Occipital lobe (tissue), 2 donors: ENCODE results near the gene LIN7A. TPM values are rescaled to one million over a fixed set of nuclear protein-coding genes. Genes with fewer than 3 reads are reported as not detected.
"Not testable (repeated sequence)": the region's sequence is repeated elsewhere in the genome, so short reads cannot be mapped to it uniquely, and the experiment has no call there.

Experiments
- DNase-seq: peaks from one replicate; lab custom pipeline; 2025; lab: John Stamatoyannopoulos, UW
- total RNA-seq: library from RNA; depleted of rRNA; stranded (reverse); fragments of >200 nt; gene quantifications from one replicate; pipeline ENCODE4 v1.2.3, GENCODE V29; 2014

LIN7A gene
- total RNA-seq, 1 donor from 2014 or later = 37.7 TPM

DNA sequence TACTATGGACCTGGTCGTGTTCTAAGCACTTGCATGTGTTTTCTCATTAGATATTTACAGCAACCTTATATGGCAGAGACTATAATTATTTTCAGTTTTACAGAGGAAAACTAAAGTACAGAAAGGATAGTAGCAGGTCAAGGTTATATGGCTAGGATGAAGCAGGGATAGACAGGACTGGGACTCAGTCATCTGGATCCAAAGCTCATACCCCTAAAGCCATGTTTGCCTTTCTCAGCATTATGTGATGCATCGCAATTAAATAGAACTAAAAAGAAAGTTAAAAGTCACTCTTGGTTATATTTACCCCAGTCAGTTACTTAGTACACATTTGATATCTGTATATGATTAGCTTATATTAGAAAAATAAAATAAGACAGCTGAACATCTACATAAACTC, 13.3 kb downstream of the LIN7A start:
- no peak for DNase-seq

DNA sequence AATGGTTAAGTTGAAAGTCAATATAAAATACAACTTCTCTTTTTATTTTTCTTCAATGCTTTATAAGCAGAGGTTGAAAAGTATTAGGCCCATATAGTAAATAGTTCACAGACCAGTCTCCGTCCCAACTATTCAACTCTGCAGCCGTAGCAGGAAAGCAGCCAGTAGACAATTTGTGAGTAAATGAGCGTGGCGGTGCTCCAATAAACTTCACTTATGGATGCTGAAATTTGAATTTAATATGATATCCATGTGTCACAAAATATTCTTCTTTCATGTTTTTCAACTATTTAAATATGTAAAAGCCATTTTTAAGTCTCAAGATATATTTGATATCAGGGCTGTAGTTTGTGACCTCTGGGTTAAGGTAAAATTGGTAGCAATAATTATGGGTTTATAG, 17.7 kb downstream of the LIN7A start:
- no peak for DNase-seq

DNA sequence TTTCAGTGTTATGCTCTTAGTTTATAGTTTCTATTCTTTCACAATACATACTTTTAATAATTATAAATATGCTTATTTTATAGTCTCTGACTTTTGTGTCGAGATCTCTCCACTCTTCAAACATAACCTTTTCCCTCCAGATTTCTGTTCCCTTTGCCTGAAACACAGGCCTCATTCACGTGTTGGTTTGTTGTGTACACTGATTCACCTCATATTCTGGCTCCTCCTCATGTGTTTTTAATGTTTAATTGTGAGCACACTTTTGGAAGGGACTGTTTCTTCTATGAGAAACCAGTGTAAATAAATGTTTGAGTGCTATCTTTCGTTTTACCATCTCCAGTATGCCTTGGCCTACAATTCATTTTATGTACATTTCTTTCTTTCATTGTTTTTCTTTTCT, 20.1 kb downstream of the LIN7A start:
- no peak for DNase-seq

DNA sequence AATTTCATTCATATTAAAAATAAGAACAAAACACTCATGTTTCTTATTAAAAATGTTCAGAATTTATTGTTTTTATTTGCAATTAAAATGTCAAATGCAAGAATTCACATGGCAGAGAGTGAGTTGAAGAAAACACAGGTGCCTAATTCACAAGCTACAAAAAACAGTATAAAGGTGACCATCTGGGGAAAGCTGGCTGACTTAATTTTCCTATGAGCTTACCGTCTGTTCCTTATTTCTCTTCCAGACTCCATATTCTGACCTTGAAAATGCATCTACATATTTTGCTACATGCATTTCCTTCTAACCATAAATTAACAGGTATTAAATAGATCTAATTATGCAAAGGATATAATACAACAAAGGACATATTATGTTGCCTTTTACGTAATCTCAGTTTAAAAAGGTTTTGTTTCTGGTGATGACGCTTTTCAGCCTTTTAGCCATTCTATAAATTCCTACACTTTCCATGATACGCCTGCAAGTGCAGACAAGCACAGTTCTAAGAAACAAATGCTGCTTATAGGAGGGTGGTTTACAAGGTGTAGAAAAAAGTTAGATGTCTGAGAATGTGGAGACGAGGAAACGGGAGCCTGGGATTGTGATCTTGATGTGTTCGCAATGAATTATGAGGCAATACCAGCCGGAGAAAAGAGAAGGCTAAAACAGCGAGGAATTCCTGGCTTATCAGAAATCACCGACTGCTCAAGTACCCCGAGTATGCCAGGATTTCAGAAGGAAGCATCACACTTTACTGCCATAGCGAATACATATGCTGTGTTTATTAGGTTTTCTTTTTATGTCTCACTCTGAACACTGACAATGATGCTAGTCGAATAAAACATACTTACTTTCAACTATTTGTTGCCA, 24.6 kb downstream of the LIN7A start:
- no peak for DNase-seq

DNA sequence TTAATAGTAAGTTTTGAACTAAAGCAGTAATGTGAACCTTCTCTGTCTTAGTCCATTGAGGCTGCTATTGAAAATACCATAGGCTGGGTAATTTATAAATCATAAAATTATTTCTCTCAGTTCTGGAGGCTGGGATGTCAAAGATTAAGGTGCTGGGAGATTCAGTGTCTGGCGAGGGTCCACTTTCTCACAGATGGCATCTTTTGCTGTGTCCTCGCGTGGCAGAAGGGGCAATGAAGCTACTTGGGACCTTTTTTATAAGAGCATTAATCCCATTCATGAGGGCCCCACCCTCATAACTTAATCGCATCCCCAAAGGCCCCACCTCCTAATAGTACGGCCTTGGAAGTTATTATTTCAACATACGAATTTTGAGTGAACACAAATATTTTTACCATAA, 28.4 kb downstream of the LIN7A start:
- no peak for DNase-seq

DNA sequence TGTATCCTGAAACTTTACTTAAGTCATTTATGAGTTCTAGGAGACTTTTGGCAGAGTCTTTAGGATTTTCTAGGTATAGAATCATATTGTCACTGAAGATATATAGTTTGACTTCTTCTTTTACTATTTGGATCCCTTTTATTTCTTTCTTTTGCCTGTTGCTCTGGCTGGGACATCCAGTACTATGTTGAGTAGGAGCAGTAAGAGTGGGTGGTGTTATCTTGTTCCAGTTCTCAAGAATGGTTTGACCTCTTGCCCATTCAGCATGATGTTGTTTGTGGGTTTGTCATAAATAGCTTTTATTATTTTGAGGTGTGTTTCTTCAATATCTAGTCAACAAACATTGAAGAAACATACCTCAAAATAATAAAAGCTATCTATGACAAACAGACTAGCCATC, 35.0 kb downstream of the LIN7A start:
- DNase-seq = no peak

DNA sequence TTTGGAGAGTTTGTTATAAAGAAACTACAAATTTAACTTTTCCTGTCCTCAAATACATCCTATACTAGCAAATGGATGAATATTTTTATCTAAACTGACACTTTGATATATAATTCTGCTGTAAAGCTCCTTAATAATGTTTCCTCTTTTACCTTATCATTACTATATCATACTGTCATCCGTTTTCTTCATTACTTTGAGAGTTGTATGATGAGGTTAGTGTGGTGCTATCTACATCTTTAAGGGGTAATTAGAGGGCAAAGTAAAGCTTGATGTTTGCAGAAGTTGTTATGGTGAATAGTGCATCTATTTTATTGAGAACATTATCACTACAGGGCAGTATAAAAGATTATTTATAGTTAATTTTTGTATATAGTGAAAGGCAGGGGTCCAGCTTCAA, 36.1 kb downstream of the LIN7A start:
- no peak for DNase-seq

DNA sequence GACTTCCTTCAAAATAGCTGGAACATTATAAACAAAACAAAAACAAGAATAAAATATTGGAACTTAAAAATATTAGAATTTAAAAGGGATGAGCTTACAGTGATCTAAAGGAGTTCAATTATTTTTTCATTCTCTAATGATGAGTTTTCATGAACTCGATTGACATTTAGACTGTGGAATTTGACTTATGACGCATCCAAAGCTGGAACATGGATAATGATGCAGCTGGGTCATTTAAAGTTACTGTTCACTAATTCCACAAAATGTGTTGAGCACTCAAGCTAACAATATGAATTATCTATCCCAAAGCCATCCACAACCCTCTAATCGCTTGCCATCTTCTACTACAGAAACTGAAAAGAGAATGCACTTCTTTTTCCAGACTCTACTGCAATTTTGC, 42.5 kb downstream of the LIN7A start:
- DNase-seq = no peak

DNA sequence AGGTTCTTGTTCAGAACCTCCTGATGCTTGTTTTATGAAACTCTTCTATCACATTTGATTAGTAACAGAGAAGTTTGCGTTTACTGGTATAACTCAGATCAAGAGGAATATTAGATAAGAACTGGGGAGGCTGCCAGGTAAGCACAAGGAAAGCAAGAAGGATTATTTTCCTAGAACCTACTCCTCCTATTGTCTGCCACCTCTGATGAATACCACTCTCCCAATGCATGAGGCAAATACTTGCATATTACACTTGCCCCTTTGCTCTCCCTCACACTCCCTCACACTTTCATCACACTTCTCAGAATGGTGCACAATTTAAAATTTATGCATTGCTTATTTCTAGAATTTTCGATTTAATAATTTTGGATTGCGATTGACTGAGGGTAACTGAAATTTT, 43.6 kb downstream of the LIN7A start:
- no peak for DNase-seq

DNA sequence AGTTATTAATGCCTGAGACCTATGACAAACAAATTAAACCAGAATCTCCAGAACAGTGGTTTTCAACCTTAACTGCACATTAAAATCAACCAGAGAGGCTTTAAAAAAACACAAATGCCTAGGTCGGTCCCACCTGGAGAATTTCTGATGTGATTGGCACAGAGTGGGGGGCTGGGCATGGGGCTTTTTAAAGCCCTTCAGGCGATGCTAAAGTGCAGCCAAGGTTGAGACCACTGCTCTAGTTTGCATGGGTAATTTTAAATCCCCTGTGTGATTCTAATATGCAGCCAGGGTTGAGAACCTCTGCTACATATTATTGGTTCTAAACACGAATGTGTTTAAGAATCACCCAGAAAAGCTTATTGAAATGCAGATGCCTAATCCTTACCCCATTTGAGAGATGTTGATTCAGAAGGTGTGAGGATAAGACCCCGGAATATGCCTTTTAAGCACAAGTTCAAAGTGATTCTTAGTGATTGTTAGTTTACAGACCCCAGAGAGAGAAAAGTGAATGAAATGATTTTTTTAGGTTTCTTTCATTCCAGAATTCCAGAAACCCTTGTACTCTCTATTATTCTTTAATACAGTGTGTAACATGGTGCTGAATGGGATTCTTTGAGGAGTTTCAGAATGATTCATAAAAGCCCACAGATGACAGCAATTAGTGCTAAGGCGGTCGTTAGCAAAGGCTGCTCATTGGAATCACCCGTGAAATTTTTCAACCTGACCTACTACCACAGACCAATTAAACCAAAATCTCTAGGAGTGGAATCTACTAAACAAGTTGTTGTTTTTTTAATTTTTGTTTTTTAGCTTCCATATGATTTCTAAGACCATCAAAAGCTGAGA, 44.9 kb downstream of the LIN7A start:
- DNase-seq = no peak

DNA sequence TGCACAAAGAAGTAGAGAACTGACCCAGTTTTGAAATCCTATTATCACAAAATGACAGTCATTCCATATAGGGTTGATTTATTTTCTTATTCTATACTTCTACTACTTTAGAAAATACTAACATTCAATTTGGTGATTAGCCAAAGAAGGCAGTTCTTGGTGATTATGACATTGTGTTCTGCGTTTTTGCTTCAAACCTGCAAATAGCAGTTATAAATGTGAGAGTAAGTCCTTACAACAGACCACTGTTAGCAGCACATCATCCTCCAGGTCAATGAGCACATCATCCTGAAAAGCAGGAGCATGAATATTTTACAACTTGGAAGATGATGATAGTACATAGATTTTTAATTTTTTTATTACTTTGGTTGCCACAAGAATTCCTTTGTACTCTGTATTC, 53.1 kb downstream of the LIN7A start:
- DNase-seq = no peak

DNA sequence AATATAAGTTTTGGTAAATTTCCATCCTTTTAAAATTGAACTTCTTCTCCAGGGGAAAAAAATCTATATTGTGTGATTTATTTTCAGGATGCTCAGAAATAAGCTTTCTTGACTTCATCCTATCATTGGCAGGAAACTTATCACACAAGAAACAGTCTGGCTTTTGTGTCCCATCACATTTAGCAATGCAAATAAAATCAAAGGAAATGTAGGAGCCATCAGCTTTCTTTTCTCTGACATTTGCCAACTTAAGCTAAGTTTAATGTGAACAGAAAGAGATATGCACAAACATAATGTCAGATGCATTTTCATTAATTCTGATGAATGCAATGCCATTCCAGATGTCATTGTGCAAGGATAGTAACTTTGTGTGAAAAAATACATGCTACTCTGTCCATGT, 56.6 kb downstream of the LIN7A start:
- DNase-seq = no peak

DNA sequence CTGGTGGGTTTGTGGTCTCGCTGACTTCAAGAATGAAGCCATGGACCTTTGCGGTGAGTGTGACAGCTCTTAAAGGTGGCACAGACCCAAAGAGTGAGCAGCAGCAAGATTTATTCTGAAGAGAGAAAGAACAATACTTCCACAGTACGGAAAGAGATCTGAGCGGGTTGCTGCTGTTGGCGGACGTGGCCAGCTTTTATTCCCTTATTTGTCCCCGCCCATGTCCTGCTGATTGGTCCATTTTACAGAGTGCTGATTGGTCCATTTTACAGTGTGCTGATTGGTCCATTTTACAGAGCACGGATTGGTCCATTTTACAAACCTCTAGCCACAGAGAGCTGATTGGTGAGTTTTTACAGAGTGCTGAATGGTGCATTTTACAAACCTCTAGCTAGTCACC, 59.3 kb downstream of the LIN7A start:
- not testable (repeated sequence) for DNase-seq

DNA sequence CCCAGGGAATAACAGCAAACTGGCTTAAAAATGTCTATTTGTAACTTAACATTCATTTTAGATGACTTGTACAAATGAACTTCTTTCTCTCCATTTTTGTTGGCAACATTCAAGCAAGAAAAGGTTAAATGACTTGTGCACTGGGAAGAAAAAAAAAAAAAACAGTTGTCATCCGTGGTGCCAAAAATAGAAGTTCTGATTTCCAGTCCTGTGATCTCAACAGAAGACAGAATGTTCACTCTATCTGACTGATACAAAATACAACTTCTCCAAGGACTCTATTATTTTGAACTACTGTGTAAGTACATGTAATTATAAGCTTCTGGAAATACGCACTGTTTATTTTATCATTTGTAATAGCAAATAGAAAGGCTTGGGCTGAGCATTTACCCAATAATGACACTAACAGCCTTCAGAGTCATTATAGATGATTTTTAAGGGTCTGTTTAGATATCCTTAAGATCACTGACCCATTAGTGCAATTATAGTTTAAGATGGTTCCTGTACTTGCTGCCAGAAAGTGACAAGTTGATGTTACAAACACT, 59.9 kb downstream of the LIN7A start:
- no peak for DNase-seq

DNA sequence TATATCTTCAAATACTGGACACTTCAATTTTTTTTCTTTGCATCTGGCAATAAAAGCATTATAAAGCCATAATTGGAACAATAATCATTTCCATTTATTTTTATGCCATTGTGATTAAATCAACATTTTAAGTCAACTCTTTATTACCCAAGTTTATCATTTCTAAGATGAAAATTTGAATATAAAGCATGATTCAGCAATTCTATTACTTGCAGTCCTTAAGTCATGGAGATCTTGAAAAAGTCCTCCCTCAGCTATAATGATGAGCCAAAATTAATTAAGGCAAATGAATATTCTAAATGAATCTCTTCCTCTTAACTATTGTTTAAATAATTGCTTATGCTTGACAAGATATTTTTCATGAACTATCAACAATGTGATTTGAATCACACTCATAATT, 65.7 kb downstream of the LIN7A start:
- DNase-seq = no peak

DNA sequence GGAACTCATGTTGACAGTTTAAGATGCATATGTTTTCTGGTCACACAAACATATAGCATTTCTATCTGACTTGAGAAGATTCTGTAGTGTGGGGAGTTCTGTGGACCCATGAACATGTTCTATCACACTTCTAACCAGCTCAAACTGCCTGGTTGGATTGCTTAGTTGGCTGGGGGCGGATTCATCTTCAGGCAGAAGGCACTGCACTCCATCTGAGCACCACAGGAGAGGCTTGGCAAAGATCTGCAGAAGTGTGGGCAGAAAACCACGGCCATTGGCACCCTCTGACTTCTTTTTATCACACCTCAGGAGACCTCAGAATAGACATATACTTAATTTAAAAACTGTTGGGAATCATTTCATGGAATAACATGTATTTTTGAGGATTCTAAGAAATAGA, 68.5 kb downstream of the LIN7A start:
- DNase-seq = peak; percentile 21

DNA sequence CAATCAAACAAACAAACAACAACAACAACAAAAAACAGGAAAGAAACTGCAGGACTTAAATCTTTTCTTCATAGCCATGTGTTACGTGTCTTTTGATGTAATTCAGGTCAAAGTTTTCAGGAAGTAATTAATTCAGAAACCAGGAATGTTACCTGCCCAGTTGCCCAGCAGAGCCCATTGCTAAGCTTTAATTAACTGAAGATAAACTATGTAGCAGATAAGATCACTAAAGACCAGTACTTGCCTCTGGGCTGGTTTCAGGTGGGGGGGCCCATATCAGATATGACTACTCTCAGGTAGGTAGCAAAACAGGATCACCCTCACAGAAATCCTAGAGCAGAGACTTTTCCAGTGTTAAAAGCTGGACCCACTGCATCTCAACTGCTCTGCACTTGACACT, 69.2 kb downstream of the LIN7A start:
- no peak for DNase-seq

DNA sequence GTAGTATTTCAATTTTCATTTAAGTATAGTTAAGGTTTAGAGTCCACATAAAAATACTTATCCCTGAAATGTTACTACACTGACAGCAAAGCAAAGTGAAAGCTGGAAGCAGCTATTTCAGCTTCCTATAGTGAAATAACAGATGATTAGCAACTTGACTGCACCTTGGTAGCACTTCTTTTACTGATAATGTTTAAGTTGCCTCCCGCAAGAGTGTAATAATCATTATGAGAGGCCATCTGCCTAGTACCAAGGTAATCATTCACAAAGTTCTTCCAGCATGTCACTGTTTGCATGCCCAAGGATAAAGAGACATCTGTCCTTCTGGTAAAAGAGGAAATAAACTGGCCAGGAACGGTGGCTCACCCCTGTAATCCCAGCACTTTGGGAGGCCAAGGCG, 69.8 kb downstream of the LIN7A start:
- no peak for DNase-seq

DNA sequence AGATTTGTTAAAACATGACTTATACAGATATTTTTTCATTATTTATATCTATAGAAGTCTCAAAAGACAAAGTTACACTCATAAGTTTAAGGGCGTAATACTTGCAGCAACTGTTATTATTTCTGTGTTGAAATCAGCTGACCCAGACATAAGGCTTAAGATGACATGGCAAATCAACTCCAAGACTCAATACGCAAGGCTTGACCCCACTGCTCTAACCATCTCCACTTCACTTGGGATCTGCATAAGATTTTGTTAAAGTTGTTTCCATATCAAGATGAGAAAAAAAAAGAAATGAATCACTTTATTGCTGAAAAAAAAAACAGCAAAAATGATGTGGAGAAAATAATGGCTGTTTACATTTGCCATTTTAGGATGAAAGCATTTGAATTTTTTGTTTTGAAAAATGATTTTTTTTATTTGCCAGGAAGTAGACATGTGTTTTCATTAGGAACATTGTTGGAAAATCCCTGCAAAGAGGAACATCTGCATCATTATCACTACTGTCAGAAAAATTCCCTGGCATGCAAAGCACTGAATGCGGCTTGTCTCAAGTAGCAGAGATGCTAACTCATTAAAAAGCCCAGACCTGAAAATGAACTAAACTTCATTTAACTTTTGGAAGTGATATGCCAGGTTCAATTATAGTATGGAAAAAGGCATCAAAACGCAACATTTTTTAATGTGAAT, 73.5 kb downstream of the LIN7A start:
- no peak for DNase-seq

DNA sequence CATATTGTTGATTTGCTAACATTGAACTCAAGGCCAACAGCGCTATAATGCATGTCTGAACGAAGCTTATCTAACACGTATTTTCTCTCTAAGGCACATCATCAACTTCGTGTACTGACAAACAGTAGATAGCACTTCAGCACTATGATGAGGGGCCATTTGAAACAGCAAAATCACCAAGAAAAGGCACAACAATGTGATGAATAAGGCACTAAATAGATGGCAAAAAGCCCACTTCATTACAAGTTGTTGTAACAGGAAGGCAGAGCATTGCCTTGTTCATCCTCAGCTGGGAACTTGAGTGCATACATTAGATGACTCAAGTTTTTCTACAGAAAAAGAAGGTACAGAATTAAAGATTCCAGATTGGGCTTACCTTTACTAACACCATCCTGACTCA, 75.2 kb downstream of the LIN7A start:
- DNase-seq = no peak

DNA sequence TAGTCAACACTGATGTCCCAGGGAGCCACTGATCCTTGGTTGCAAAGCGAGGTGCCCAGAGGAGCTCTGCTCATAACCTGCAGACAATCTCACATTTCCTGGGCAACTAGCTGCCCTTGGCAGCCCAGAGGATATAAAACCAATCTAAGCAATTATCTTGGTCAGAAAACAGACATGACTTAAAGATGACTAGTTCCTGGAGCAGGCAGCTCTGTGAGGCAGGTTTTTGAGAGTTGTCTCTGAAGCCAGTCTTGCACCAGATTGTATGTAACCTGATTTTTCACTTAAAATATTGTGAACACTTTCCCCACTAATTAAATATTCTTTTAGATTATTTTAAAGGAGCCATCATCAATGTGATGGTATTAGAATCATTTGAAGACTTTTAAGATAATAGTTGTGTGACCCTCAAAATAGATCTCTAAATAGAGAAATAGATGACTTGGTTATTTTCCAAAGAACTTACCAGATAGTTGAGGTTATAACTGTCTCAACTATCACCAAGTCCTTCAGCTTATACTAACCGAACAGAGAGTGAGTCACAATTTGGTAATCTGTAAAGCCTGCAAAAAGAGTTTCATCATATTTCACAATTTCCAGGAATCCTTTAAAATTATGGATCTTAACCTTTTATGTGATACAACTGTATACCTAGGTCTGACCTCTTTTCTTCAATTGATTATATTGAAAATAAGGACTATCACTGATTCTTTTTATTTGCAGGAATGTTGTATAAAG, 75.9 kb downstream of the LIN7A start:
- DNase-seq = no peak
